ENCODE results near the gene TNRC18.

- no peak for TF ChIP-seq CTCF (IDR thresholded peaks at IDR 0.05)
- TF ChIP-seq POLR2A (IDR thresholded peaks at IDR 0.05) = no peak
Observed at GRCh38 chr7:5287802-5288201, 135.8 kb downstream of the TNRC18 start.
